NCI-H345 treated with DMSO at 0.1 percent for 48 hours (cell line): ENCODE results near the gene FREM1.

ENCODE experiments used
- DNase-seq: peaks from one replicate; lab custom pipeline; 2025; ENCODE audit not compliant: unreplicated experiment; lab: John Stamatoyannopoulos, UW

FREM1 gene

GRCh38 chr9:14912859-14913258 is 2.6 kb upstream of the FREM1 start:
- no peak for DNase-seq

- no peak for DNase-seq
Observed at GRCh38 chr9:14911046-14911445, 818 bp upstream of the FREM1 start.

- no peak for DNase-seq
Observed at GRCh38 chr9:14909601-14909960, 647 bp downstream of the FREM1 start.

GRCh38 chr9:14909181-14909580 is 1.0 kb downstream of the FREM1 start:
- DNase-seq, result no peak

DNA sequence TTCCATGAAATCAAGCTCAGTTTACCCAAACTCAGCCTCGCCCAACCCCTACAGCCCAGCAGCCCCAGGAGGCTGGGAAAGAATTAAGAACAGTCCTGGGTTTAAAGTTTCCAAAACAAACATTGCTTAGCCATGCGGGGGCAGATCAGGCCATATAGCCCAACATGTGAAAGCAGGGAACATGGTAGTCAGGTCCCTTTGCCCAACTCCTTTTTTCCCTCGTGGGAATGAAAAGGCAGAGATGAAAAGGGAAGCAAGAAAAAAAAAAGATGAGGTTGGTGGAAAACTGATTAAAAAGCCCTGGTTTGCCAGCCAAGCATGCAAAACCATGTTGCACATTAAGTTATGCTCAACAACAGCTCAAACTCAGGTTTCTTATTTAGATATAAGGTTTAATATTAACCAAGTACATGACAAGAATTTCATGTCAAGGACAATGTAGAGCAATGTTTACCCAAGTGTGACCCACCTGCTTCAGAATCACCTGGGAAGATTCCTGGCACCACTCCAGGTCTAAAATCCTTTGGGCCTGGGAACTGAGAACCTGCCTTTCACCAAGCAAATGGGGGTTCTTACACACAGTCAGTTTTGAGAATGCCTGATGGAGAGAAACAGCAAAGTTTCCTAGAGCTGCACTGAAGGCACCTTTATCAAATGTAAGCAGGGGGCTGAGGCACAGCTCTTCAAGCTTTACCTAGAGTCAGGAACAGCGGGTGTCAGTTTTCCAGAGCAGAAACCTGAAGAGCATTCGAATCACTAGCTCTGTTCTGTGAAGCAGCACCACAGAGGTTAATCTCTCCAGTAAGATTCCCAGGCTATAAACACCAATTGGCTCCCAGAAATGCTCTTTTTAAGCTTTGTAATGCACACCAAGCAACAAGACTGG is 1.7 kb downstream of the FREM1 start:
- DNase-seq, result no peak

DNA sequence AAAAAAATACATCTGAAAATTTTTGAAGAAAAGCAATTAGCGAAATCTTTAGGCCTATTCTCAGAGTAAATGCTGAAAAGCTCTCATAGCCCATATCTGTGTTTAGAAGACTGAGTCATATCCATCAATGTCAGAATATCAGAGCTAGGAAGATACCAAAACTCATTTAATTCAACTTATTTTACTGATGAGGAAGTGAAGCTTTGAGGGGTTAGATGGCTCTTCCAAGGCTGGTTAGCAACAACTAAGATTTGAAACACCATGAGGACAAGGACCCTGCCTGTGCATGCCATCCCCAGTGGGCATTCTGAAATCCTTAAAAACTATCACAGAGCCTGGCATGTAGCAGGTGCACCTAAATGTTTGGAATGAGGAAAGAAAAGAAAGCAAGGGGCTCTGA is 2.5 kb downstream of the FREM1 start:
- DNase-seq, result no peak

DNA sequence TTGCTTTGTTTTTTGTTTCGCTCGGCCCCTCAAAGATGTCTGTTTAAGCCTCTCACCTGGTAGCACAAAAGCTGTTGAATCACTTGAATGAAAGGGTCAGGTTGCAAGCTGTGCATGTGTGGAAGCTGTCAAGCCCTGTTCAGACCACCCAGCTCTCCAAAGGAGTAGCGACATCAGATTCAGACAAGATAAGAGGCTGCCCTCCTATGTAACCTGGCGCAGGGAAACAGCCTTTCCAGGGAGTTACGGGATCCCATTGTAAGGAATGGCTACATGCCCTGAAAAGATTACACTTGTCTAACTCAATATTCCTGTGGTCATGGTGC is 2.9 kb downstream of the FREM1 start:
- no peak for DNase-seq

GRCh38 chr9:14906644-14907359 is 3.4 kb downstream of the FREM1 start:
- no peak for DNase-seq

GRCh38 chr9:14906000-14906399 is 4.2 kb downstream of the FREM1 start:
- no peak for DNase-seq

DNA sequence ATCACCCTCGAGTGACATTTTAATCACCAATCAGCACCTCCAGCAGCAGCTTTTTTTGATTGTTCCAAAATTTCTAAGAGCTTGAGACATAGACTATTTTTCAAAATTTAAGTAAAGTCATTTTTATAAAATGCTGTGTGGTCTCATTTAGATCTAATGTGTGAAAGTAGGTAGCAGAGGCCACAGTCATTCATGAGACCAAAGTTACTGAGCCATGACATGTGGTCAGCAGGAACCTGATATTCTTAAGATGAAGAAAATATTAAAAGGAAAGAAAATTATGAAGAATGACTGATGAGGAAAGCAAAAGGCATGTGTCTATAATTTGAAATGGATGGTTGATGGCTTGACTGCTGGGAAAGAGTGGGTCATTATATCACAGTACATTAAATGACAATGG is 7.2 kb downstream of the FREM1 start:
- no peak for DNase-seq

DNA sequence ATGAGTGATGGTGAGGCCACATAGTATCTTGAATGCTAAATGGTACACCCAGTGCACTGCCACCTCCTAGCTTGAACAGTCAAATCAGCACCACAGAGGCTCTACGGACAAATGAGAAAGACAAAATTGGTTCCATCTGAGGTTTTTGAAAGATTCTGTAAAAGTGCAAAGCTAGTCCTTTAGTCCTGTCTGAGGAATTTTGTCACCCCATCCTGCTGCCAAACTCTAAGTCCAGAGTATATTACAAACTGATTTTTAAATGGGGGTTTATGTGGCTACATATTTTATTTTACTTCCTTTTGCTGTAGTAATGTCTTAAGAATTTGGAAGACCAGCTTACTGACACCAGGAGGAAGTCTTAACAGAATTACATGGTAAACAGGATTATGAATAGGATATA is 7.7 kb downstream of the FREM1 start:
- DNase-seq, result no peak

- DNase-seq, result no peak
Observed at GRCh38 chr9:14899815-14900193, 10.4 kb downstream of the FREM1 start.

DNA sequence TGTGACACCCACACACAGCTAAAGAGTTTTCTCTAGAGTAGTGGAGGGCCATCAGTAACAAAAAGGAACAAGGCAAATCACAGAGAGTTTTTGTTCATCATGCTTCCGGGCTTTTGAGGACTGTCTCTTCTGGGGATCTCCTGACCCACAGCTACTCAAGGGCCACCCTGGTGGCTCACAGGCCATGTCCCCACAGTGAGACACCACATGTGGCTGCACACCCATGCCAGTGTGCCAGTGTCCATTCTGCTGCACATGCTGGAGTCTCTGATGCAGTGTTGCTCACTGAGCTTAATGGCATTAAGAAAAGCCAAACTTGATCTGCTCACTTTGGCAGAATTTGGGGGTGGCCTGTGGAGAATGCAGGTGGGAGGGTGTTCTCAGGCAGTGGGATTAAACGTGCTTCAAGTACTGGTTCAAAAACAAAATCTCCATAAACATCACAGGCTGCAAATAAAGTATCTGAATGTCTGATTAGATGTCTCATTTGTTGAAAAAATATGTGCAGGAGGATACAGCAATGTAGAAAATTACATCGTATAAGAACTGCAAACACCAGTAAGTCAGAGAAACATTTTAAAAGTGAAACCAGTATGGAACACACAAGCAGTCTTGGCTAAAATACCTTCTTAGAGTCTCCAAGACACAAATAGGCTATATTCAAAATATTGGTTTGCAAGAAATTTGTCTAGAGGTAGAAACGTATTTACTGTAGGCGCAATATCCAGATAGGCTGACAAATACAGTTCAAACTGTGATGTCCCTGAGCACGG is 11.0 kb downstream of the FREM1 start:
- DNase-seq, result no peak

DNA sequence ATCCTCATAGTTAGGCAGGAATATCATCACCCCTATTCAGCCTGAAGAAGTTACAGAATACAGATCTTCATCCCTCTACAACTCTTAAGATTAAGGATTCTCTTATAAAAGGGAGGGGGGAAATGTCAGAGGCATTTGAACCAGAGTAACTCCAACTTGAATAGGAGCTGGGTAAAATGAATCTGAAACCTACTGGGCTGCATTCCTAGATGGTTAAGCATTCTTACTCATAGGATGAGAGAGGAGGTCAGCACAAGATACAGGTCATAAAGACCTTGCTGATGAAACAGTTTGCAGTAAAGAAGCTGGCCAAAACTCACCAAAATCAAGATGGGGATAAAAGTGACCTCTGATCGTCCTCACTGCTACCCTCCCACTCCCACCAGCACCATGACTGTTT is 14.4 kb downstream of the FREM1 start:
- DNase-seq, result no peak

DNA sequence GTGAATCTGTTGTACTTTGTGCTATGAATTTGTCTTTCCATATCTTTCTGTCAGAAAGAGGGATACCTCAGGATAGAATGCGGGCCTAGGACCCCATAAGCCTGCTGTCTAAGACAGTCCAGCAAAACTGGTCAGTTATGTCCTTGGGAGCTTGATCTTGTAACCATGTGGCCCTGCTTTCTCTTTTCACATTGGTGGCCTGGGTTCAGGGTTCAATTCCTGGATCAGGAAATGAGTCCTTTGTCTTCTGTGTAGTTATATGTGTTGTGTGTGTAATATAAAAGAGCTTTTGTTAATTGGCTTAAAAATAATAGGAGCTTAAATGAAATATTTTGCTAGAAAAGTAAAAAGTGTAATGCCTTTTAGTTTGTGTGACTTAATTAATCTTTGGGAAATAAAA is 16.9 kb downstream of the FREM1 start:
- DNase-seq, result no peak

GRCh38 chr9:14891332-14891731 is 18.9 kb downstream of the FREM1 start:
- DNase-seq, result no peak

DNA sequence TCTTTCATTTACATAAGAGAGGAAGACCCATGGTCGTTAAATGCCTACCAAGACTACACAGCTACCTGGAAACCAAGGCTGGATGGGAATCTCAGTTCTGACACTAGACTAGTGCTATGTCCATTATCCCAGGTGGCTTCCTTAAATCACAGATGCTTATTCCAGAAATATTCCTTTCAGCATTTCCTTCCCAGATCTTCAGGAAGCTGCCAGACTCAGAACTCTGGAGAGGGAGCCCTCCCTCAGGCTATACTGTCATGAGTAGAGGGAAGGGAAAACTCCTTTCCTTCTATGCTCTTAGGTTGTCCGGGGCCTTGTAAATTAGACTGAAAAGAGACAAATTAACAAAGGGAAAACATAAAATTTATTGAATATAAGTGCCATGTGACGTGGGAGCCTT is 20.8 kb downstream of the FREM1 start:
- DNase-seq, result no peak

GRCh38 chr9:14888875-14889274 is 21.4 kb downstream of the FREM1 start:
- no peak for DNase-seq

- no peak for DNase-seq
Observed at GRCh38 chr9:14888272-14888671, 22.0 kb downstream of the FREM1 start.

- DNase-seq, result no peak
Observed at GRCh38 chr9:14887149-14887548, 23.1 kb downstream of the FREM1 start.

DNA sequence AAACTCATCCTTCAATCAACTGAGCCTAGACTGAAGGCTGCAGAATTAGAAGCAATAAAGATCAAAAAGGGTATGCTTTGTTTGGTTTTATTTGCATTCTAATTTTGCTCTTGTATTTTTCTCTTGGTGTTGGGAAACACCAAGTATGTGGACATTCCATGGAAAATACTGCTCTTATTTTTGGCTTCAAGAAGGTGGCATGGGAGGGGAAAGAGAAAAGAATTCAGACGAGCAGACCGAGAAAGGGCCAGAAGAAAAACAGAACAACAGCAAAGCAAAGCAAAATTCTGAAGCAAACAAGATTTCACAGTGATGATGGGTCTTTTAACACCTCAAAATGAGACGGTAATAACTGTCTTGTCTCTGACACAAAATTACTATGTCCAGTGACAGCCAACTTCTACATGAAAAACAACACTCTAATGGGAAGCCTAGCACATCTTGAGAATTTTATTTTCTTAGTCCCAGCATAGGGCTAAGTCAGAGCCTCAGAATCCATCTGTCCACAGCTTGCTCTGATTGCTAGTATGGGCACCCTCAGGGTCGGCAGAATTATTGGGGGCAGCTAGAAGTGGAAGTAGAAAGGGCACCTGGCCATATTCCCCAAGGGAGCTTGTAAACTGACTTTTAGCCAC is 26.8 kb downstream of the FREM1 start:
- DNase-seq, result no peak

- DNase-seq, result no peak
Observed at GRCh38 chr9:14882090-14882489, 28.1 kb downstream of the FREM1 start.
